ENCODE data around the gene PMM2.

- TF ChIP-seq BHLHE40 (IDR thresholded peaks at IDR 0.05; ENCODE audit: borderline replicate concordance) (no peak), SP1 (IDR thresholded peaks at IDR 0.05) (no peak), SUZ12 (IDR thresholded peaks at IDR 0.05) (no peak)
Measured at GRCh38 chr16:8878523-8878911, 80.9 kb downstream of the PMM2 start.
